B cell (primary cell): ENCODE results near the gene SMARCD2. TPM values are rescaled to one million over a fixed set of nuclear protein-coding genes. Genes with fewer than 3 reads are reported as not detected.
"Not testable (repeated sequence)": the region's sequence is repeated elsewhere in the genome, so short reads cannot be mapped to it uniquely, and the experiment has no call there.

ENCODE experiments used
- ATAC-seq: fragments of 200-7000 bp; cut with Tn5 transposase; one replicate; pipeline ENCODE4 v1.10.0; 2021; ENCODE audit warnings: low read depth, mild to moderate bottlenecking, moderate number of reproducible peaks, moderate library complexity
- CTCF ChIA-PET: fragments of 350-600 bp; sonication (Branson Sonifier 250); formaldehyde crosslinking; loops from one replicate; lab custom pipeline; 2021; ENCODE audit warnings: antibody characterized with exemption, inconsistent platforms; lab: Charles Lee
- POLR2A ChIA-PET: fragments of 350-600 bp; sonication (Branson Sonifier 250); formaldehyde crosslinking; loops from one replicate; lab custom pipeline; 2021; ENCODE audit warnings: antibody characterized with exemption; lab: Charles Lee
- DNase-seq: peaks from one replicate; pipeline ENCODE4 v3.0.0; 2013
- H2AFZ ChIP-seq: 2 replicates; pipeline ENCODE4 v1.6.1; 2012; ENCODE audit warnings: mild to moderate bottlenecking, low read depth, low read length; ENCODE audit not compliant: insufficient read depth, poor library complexity, severe bottlenecking
- H3K27ac ChIP-seq, 2 donors: 1 replicate in 1 of 2; 2 replicates in 1 of 2; pipeline ENCODE4 v1.5.1; 2012 to 2013; ENCODE audit warnings: low read length in 2 of 2, mild to moderate bottlenecking in 2 of 2, moderate library complexity in 1 of 2
- H3K27me3 ChIP-seq, 4 experiments: fragments of 200-600 bp in 1 of 4; sonication (generic) in 1 of 4; replicated peaks in 1 of 4; 1 replicate in 2 of 4; 2 replicates in 2 of 4; pipeline versions ENCODE4 v1.6.1 to v1.7.0; 2013 to 2016; ENCODE audit warnings: low read length in 3 of 4, mild to moderate bottlenecking in 2 of 4, mixed read lengths in 1 of 4, moderate library complexity in 1 of 4; ENCODE audit not compliant: insufficient read depth in 4 of 4, control insufficient read depth in 3 of 4; ENCODE audit errors: control extremely low read depth in 1 of 4
- H3K36me3 ChIP-seq, 2 experiments: replicated peaks in 1 of 2; 1 replicate in 1 of 2; 2 replicates in 1 of 2; pipeline versions ENCODE4 v1.6.1 to v1.7.1; 2013; ENCODE audit warnings: low read length in 1 of 2; ENCODE audit not compliant: insufficient read depth in 2 of 2, control insufficient read depth in 1 of 2; ENCODE audit errors: control extremely low read depth in 1 of 2, extremely low read depth in 1 of 2
- H3K4me1 ChIP-seq, 2 donors: fragments of 200-600 bp in 1 of 2; sonication (generic) in 1 of 2; 1 replicate in 1 of 2; 2 replicates in 1 of 2; pipeline versions ENCODE4 v1.5.1 to v1.6.1; 2013 to 2017; ENCODE audit warnings: low read length in 2 of 2; ENCODE audit not compliant: control insufficient read depth in 2 of 2, insufficient read depth in 2 of 2
- H3K4me2 ChIP-seq: replicated peaks from 2 replicates; pipeline ENCODE3; 2012; ENCODE audit warnings: mild to moderate bottlenecking, low read depth, low read length; ENCODE audit not compliant: poor library complexity, severe bottlenecking
- H3K4me3 ChIP-seq, 5 experiments: fragments of 200-600 bp in 1 of 5; sonication (generic) in 1 of 5; 1 replicate in 3 of 5; 2 replicates in 2 of 5; pipeline versions ENCODE4 v1.5.1 to v1.7.0; 2011 to 2016; ENCODE audit warnings: low read length in 4 of 5, mild to moderate bottlenecking in 4 of 5, low read depth in 2 of 5, control low read depth in 1 of 5, moderate library complexity in 1 of 5; ENCODE audit not compliant: insufficient read depth in 1 of 5; ENCODE audit errors: control extremely low read depth in 1 of 5, extremely low read depth in 1 of 5
- H3K79me2 ChIP-seq: fragments of 200-600 bp; sonication (generic); one replicate; pipeline ENCODE4 v1.6.0; 2016; ENCODE audit warnings: low read length; ENCODE audit not compliant: control insufficient read depth, insufficient read depth
- H3K9ac ChIP-seq: fragments of 200-600 bp; sonication (generic); 2 replicates; pipeline ENCODE4 v1.6.1; 2017; ENCODE audit warnings: mild to moderate bottlenecking, low read length, moderate library complexity
- H3K9me3 ChIP-seq, 3 donors: one replicate each; pipeline versions ENCODE4 v1.6.1 to v1.7.1; 2013; ENCODE audit warnings: low read length in 2 of 3; ENCODE audit not compliant: control insufficient read depth in 2 of 3, insufficient read depth in 1 of 3; ENCODE audit errors: control extremely low read depth in 1 of 3
- H4K20me1 ChIP-seq: 2 replicates; pipeline ENCODE4 v1.6.0; 2012; ENCODE audit warnings: mild to moderate bottlenecking, low read length; ENCODE audit not compliant: insufficient read depth, control insufficient read depth, poor library complexity, severe bottlenecking
- H3K27ac Mint-ChIP-seq: one replicate; pipeline ENCODE4 v1.8.0; 2021; ENCODE audit warnings: mixed read lengths
- H3K27me3 Mint-ChIP-seq: one replicate; pipeline ENCODE4 v1.8.0; 2021; ENCODE audit warnings: mixed read lengths
- H3K4me1 Mint-ChIP-seq: one replicate; pipeline ENCODE4 v1.8.0; 2021; ENCODE audit warnings: mixed read lengths
- H3K4me3 Mint-ChIP-seq: one replicate; pipeline ENCODE4 v1.8.0; 2021; ENCODE audit warnings: mixed read lengths
- H3K9me3 Mint-ChIP-seq: one replicate; pipeline ENCODE4 v1.8.0; 2022; ENCODE audit warnings: mixed read lengths; ENCODE audit not compliant: insufficient read depth
- WGBS: methylation state at CpG from one replicate; pipeline ENCODE4 v1.1.5; 2013; ENCODE audit warnings: missing lambda C conversion rate; ENCODE audit not compliant: insufficient coverage; 5-methylcytosine and 5-hydroxymethylcytosine counted together
- intact Hi-C: fragments of 100-400 bp; cut with micrococcal nuclease; formaldehyde crosslinking; loops from one replicate; pipeline ENCODE4 v1.10.0; 2022
- polyA plus RNA-seq: library from polyadenylated mRNA; depleted of rRNA; stranded (reverse); fragments of >200 nt; gene quantifications from 2 replicates; pipeline ENCODE4 v1.2.3, GENCODE V29; 2012
- total RNA-seq, 2 donors: library from RNA; stranded (reverse); fragments of 120-200 nt in 1 of 2; gene quantifications; 1 replicate in 1 of 2; 2 replicates in 1 of 2; pipeline versions ENCODE4 v1.2.3 to v1.2.4, GENCODE V29; 2013 to 2022

The SMARCD2 gene
- total and polyA plus RNA-seq, 2 donors (not counting 1 experiment from before 2014, with no cell fraction given) = 60.6 to 124 TPM

- H3K9ac ChIP-seq, H3K79me2 ChIP-seq, H3K36me3 ChIP-seq, H3K4me2 ChIP-seq, H3K9me3 Mint-ChIP-seq, intact Hi-C loops, ATAC-seq, H2AFZ ChIP-seq, H3K27ac ChIP-seq, DNase-seq, H3K4me1 Mint-ChIP-seq, H3K27me3 Mint-ChIP-seq, H3K27me3 ChIP-seq, H3K4me3 ChIP-seq, H3K4me3 Mint-ChIP-seq, H3K27ac Mint-ChIP-seq, H3K4me1 ChIP-seq, POLR2A ChIA-PET, H4K20me1 ChIP-seq, H3K9me3 ChIP-seq: not testable (repeated sequence)
- CTCF ChIA-PET = interaction anchor here (1.0 kb wide), 1 partner anchor 20 kb away, joined by 3 read pairs; no protein-coding TSS in a partner anchor
- WGBS = no CpG with 5 or more reads among the region's 9 CpGs
Observed at GRCh38 chr17:63869491-63870291, 27.2 kb upstream of the SMARCD2 start.

- DNase-seq, H3K9me3 ChIP-seq, H3K4me3 Mint-ChIP-seq, POLR2A ChIA-PET, H3K9me3 Mint-ChIP-seq, H3K27ac Mint-ChIP-seq, H3K27me3 ChIP-seq, H3K4me1 ChIP-seq, H3K4me3 ChIP-seq, H3K27me3 Mint-ChIP-seq, H3K9ac ChIP-seq, H3K4me2 ChIP-seq, H3K79me2 ChIP-seq, H3K36me3 ChIP-seq, ATAC-seq, H2AFZ ChIP-seq, H3K4me1 Mint-ChIP-seq, H4K20me1 ChIP-seq, H3K27ac ChIP-seq: not testable (repeated sequence)
- CTCF ChIA-PET = interaction anchor here (0.8 to 4.0 kb wide), 12 partner anchors 8 to 415 kb away, joined by 3 to 13 read pairs (median 4); no protein-coding TSS in a partner anchor
- WGBS = no CpG with 5 or more reads among the region's 7 CpGs
- intact Hi-C loops = loop anchor here (1.0 kb wide), 1 partner anchor 441 kb away; no protein-coding TSS in a partner anchor
Observed at GRCh38 chr17:63866625-63867024, 24.1 kb upstream of the SMARCD2 start.
